Caco-2 (cell line): ENCODE results near the gene TACO1. TPM values are rescaled to one million over a fixed set of nuclear protein-coding genes. Genes with fewer than 3 reads are reported as not detected.

ENCODE experiments used
- BruUV-seq: library from RNA; stranded (reverse); fragments of 400-500 nt; replicated peaks from 2 replicates; lab custom pipeline; 2021; lab: Mats Ljungman, UMichigan
- CTCF ChIA-PET: fragments of 300-600 bp; sonication (Branson Sonifier 250); formaldehyde crosslinking; loops from one replicate; lab custom pipeline; 2022; ENCODE audit warnings: antibody characterized with exemption; lab: Charles Lee
- POLR2A ChIA-PET: fragments of 300-600 bp; sonication (Branson Sonifier 250); formaldehyde crosslinking; loops from one replicate; lab custom pipeline; 2022; ENCODE audit warnings: antibody characterized with exemption; lab: Charles Lee
- DNase-seq, 2 experiments: peaks; one replicate each; pipeline versions ENCODE4 v3.0.0 to v3.0.0-alpha.2; 2020 to 2022
- H3K27me3 ChIP-seq: replicated peaks from 2 replicates; pipeline ENCODE4 v1.6.0; 2011; ENCODE audit warnings: low read length; ENCODE audit not compliant: control insufficient read depth, insufficient read depth
- H3K36me3 ChIP-seq: 2 replicates; pipeline ENCODE4 v1.5.1; 2011; ENCODE audit warnings: low read length; ENCODE audit not compliant: control insufficient read depth, insufficient read depth
- H3K4me1 ChIP-seq: fragments of 250-450 bp; sonication (Bioruptor Pico); 2 replicates; pipeline ENCODE4 v1.5.1; 2020; ENCODE audit warnings: mild to moderate bottlenecking
- H3K4me3 ChIP-seq: 2 replicates; pipeline ENCODE4 v1.5.1; 2011; ENCODE audit warnings: low read depth, mild to moderate bottlenecking, control low read depth, low read length
- H3K9me3 ChIP-seq: fragments of 250-450 bp; sonication (Bioruptor Pico); 2 replicates; pipeline ENCODE4 v1.5.1; 2020; ENCODE audit warnings: mild to moderate bottlenecking, moderate library complexity
- H3K27ac Mint-ChIP-seq: one replicate; pipeline ENCODE4 v1.8.0; 2022; ENCODE audit warnings: mixed read lengths; ENCODE audit not compliant: unreplicated experiment
- H3K27me3 Mint-ChIP-seq: one replicate; pipeline ENCODE4 v1.8.0; 2022; ENCODE audit warnings: mixed read lengths; ENCODE audit not compliant: insufficient read depth, unreplicated experiment
- H3K36me3 Mint-ChIP-seq: one replicate; pipeline ENCODE4 v1.8.0; 2022; ENCODE audit warnings: mild to moderate bottlenecking, mixed read lengths; ENCODE audit not compliant: insufficient read depth, unreplicated experiment
- H3K4me1 Mint-ChIP-seq: one replicate; pipeline ENCODE4 v1.8.0; 2022; ENCODE audit warnings: low read depth, mixed read lengths; ENCODE audit not compliant: unreplicated experiment
- H3K4me3 Mint-ChIP-seq: one replicate; pipeline ENCODE4 v1.8.0; 2022; ENCODE audit warnings: mild to moderate bottlenecking, moderate library complexity, mixed read lengths; ENCODE audit not compliant: unreplicated experiment
- H3K9me3 Mint-ChIP-seq: one replicate; pipeline ENCODE4 v1.8.0; 2022; ENCODE audit warnings: mixed read lengths; ENCODE audit not compliant: unreplicated experiment
- intact Hi-C: fragments of 100-400 bp; cut with micrococcal nuclease; formaldehyde crosslinking; loops from one replicate; pipeline ENCODE4 v1.10.0; 2022; ENCODE audit not compliant: unreplicated experiment
- total RNA-seq: library from RNA; stranded (reverse); gene quantifications from 2 replicates; pipeline ENCODE4 v1.2.3, GENCODE V29; 2022
- TF ChIP-seq, protein P1 (sequence below), 2 experiments: fragments of 200-600 bp in 1 of 2; IDR thresholded peaks; 1 replicate in 1 of 2; 2 replicates in 1 of 2; pipeline versions ENCODE4 v1.5.1 to v1.8.0; 2011 to 2022; ENCODE audit warnings: antibody characterized with exemption in 1 of 2, control low read depth in 1 of 2, inconsistent platforms in 1 of 2, low read depth in 1 of 2, low read length in 1 of 2, mild to moderate bottlenecking in 1 of 2, moderate library complexity in 1 of 2; ENCODE audit not compliant: insufficient read depth in 1 of 2, severe bottlenecking in 1 of 2, unreplicated experiment in 1 of 2

Gene TACO1
- total RNA-seq, 1 experiment from 2014 or later: 29.1 TPM

DNA sequence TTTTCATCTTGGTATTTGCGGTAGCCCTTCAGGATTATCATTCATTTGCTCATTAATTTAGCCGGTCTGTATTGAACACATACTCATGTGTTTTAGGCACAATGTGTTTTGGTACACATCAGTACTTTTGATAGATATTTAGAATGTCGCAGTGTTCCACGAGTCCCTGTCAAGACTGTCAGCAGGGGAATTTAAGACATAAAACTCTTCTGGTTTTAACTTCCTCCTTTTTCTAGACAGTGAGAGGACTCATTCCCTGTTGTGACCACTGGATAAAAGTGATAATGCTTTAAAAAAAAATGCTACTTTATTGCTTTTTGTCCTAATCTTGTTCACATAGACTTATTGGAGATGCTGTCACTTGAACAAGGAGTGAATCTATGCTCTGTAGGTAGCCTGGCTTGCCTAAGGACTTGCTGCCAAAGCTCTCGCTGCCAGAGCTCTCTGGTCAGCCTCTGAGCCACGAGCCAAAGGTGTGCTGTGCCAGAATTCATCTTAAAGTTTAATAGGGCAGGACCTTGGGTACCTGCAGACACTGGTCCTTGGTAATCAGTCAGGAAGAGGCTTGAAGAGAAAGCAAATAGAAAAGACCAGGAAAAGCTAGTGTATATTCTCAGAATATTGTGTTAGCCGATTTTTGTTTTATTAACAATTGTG, 45.1 kb upstream of the TACO1 start:
- ChIA-PET POLR2A (no interaction called here), CTCF (no interaction called here)
- H3K36me3 ChIP-seq: no peaks in the 10 kb centered on the region
- intact Hi-C loops: no loop called here
- H3K4me3 ChIP-seq: no peak overlapping the region
- no peaks in the 10 kb centered on the region for H3K9me3 Mint-ChIP-seq
- no peak overlapping the region for H3K4me3 Mint-ChIP-seq
- H3K27ac Mint-ChIP-seq: no peak overlapping the region
- H3K4me1 ChIP-seq: no peaks in the 10 kb centered on the region
- BruUV-seq: no TSS peak
- H3K4me1 Mint-ChIP-seq: peaks cover 4% of the 10 kb centered on the region
- H3K36me3 Mint-ChIP-seq: peaks cover 14% of the 10 kb centered on the region
- TF ChIP-seq, protein P1, sequence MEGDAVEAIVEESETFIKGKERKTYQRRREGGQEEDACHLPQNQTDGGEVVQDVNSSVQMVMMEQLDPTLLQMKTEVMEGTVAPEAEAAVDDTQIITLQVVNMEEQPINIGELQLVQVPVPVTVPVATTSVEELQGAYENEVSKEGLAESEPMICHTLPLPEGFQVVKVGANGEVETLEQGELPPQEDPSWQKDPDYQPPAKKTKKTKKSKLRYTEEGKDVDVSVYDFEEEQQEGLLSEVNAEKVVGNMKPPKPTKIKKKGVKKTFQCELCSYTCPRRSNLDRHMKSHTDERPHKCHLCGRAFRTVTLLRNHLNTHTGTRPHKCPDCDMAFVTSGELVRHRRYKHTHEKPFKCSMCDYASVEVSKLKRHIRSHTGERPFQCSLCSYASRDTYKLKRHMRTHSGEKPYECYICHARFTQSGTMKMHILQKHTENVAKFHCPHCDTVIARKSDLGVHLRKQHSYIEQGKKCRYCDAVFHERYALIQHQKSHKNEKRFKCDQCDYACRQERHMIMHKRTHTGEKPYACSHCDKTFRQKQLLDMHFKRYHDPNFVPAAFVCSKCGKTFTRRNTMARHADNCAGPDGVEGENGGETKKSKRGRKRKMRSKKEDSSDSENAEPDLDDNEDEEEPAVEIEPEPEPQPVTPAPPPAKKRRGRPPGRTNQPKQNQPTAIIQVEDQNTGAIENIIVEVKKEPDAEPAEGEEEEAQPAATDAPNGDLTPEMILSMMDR (IDR thresholded peaks at IDR 0.05; ENCODE audit: insufficient read depth in 1 of 2, low read depth in 1 of 2, low read length in 1 of 2, severe bottlenecking in 1 of 2, unreplicated experiment in 1 of 2): no peak
- H3K27me3 ChIP-seq: no peaks in the 10 kb centered on the region
- no peaks in the 10 kb centered on the region; the same call in 1 of the 2 replicates for H3K9me3 ChIP-seq
- DNase-seq: no peak
- no peaks in the 10 kb centered on the region for H3K27me3 Mint-ChIP-seq

DNA sequence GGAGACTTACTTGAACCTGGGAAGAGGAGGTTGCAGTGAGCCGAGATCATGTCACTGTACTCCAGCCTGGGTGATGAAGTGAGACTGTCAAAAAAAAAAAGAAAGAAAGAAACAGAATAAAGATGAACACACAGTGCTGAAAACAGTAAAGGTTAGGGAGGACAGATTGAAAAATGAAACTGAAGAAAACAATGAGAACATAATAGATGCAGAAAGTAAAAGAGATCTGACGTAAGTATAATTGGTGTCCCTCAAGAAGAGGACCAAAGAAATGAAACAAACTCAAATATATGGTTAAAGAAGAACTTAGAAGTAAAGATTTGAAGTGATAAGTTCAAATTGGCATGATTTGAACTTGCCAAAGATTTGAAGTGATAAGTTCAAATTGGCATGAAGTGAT, 43.3 kb upstream of the TACO1 start:
- intact Hi-C loops: no loop called here
- Histone ChIP-seq H3K9me3 (no peaks in the 10 kb centered on the region; the same call in 1 of the 2 replicates), H3K4me3 (no peak overlapping the region), H3K4me1 (no peaks in the 10 kb centered on the region), H3K27me3 (no peaks in the 10 kb centered on the region), H3K36me3 (no peaks in the 10 kb centered on the region)
- Mint-ChIP-seq H3K36me3 (peaks cover 10% of the 10 kb centered on the region), H3K4me1 (no peaks in the 10 kb centered on the region), H3K4me3 (no peak overlapping the region), H3K27ac (no peak overlapping the region), H3K27me3 (no peaks in the 10 kb centered on the region), H3K9me3 (no peaks in the 10 kb centered on the region)
- no peak for DNase-seq
- ChIA-PET POLR2A (no interaction called here), CTCF (interaction anchor here (0.7 kb wide), 1 partner anchor 9 kb away, joined by 3 read pairs; no protein-coding TSS in a partner anchor)
- no TSS peak for BruUV-seq
- TF ChIP-seq, protein P1 (IDR thresholded peaks at IDR 0.05; ENCODE audit: insufficient read depth in 1 of 2, low read depth in 1 of 2, low read length in 1 of 2, severe bottlenecking in 1 of 2, unreplicated experiment in 1 of 2): no peak

DNA sequence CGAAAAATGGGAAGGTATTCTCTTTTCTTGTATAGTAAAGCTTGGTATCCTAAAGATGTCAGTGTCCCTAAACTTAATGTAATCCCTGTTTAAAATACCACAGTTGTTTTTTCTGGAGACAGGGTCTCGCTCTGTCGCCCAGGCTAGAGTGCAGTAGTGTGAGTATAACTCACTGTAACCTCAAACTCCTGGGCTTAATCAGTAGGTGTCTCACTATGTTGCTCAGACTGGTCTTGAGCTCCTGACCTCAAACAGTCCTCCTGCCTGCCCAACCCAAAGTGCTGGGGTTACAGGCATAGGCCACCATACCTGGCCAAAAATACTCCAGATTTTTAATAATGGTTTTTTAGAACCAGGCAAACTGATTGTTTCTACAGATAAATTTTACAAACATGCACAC, 42.3 kb upstream of the TACO1 start:
- H3K4me1 Mint-ChIP-seq: no peaks in the 10 kb centered on the region
- intact Hi-C loops: no loop called here
- Histone ChIP-seq H3K4me3 (no peak overlapping the region), H3K9me3 (no peaks in the 10 kb centered on the region; the same call in 1 of the 2 replicates), H3K36me3 (no peaks in the 10 kb centered on the region), H3K4me1 (no peaks in the 10 kb centered on the region), H3K27me3 (no peaks in the 10 kb centered on the region)
- peaks cover 10% of the 10 kb centered on the region for H3K36me3 Mint-ChIP-seq
- ChIA-PET POLR2A (no interaction called here), CTCF (no interaction called here)
- H3K4me3 Mint-ChIP-seq: no peak overlapping the region
- no peak for DNase-seq
- H3K27ac Mint-ChIP-seq: no peak overlapping the region
- H3K9me3 Mint-ChIP-seq: no peaks in the 10 kb centered on the region
- no TSS peak for BruUV-seq
- no peaks in the 10 kb centered on the region for H3K27me3 Mint-ChIP-seq
- TF ChIP-seq, protein P1 (IDR thresholded peaks at IDR 0.05; ENCODE audit: insufficient read depth in 1 of 2, low read depth in 1 of 2, low read length in 1 of 2, severe bottlenecking in 1 of 2, unreplicated experiment in 1 of 2): no peak
